Ovary (tissue), 9 donors: ENCODE data around the gene TMEM247. TPM values are rescaled to one million over a fixed set of nuclear protein-coding genes. Genes with fewer than 3 reads are reported as not detected.

Experiments used
- DNase-seq, 5 donors: peaks; one replicate each; pipeline ENCODE4 v3.0.0-alpha.2; 2019 to 2020
- H3K27ac ChIP-seq, 2 donors: fragments of 200-600 bp; one replicate each; pipeline versions ENCODE4 v1.5.1 to v1.8.0; 2019 to 2022
- H3K27me3 ChIP-seq: fragments of 200-600 bp; one replicate; pipeline ENCODE4 v1.8.0; 2022
- H3K36me3 ChIP-seq: fragments of 200-600 bp; sonication (generic); one replicate; pipeline ENCODE4 v1.5.1; 2019
- H3K4me1 ChIP-seq: one replicate; pipeline ENCODE4 v1.8.1; 2013; ENCODE audit warnings: mild to moderate bottlenecking, moderate library complexity; ENCODE audit not compliant: insufficient read depth
- H3K4me3 ChIP-seq: fragments of 200-600 bp; sonication (generic); one replicate; pipeline ENCODE4 v1.5.1; 2017
- H3K9me3 ChIP-seq, 2 donors: fragments of 200-600 bp in 1 of 2; sonication (generic) in 1 of 2; one replicate each; pipeline versions ENCODE4 v1.5.1 to v1.8.1; 2013 to 2019; ENCODE audit warnings: mild to moderate bottlenecking in 1 of 2, moderate library complexity in 1 of 2
- EP300 ChIP-seq: sonication (generic); formaldehyde crosslinking; IDR thresholded peaks from one replicate; pipeline ENCODE4 v1.6.1; 2017; ENCODE audit warnings: antibody characterized with exemption
- POLR2A ChIP-seq: fragments of 450-650 bp; IDR thresholded peaks from one replicate; pipeline ENCODE4 v1.6.1; 2017; ENCODE audit warnings: antibody characterized with exemption, mild to moderate bottlenecking, moderate library complexity
- WGBS, 3 donors: extraction: QIAGEN DNeasy Blood & Tissue Kit in 1 of 3; methylation state at CpG; one replicate each; pipeline versions ENCODE4 v1.1.5 to v1.1.7; 2013 to 2017; 5-methylcytosine and 5-hydroxymethylcytosine counted together
- intact Hi-C, 4 donors: fragments of 100-400 bp; cut with DNase I; formaldehyde crosslinking; loops; one replicate each; pipeline versions ENCODE4 v1.11.0 to v1.15.1; 2022 to 2023
- polyA plus RNA-seq, 2 donors: library from polyadenylated mRNA; stranded (reverse); fragments of 200-250 nt in 1 of 2; fragments of 350-450 nt in 1 of 2; fragmentation: Illumina TruSeq in 1 of 2; extraction: RNeasy Lipid Tissue Mini Kit (QIAGEN cat#74804) in 1 of 2; gene quantifications; one replicate each; pipeline ENCODE4 v1.2.3, GENCODE V29; 2013 to 2014
- total RNA-seq, 7 donors: library from RNA; depleted of rRNA in 2 of 7; stranded (reverse); fragments of >200 nt in 2 of 7; fragmentation: NEBNext Ultra II Directional in 3 of 7; extraction: Animal tissue kit (Norgen Biotek cat#: 25700) in 3 of 7; gene quantifications; one replicate each; pipeline versions ENCODE4 v1.1.0 to v1.2.4, GENCODE V29; 2016 to 2023
- TF ChIP-seq, protein P1 (sequence below), 3 donors: fragments of 450-650 bp in 2 of 3; fragments of 200-600 bp in 1 of 3; IDR thresholded peaks; one replicate each; pipeline versions ENCODE4 v1.5.1 to v1.8.0; 2016 to 2022; ENCODE audit warnings: antibody characterized with exemption in 3 of 3, mild to moderate bottlenecking in 1 of 3
- donor health status: DM: no; HTN: no; CAD: no; lungs with moderate emphysema.
- donor health status: DM: no; HTN: no; CAD: no.
- donor health status: Bipolar disorder and iron deficiency.
- donor health status: DM: yes; HTN: yes; CAD: no.
- donor health status: DM: no; HTN: no; CAD: no.
- donor health status: DM: yes; HTN: yes; CAD: no.

Gene TMEM247
- total and polyA plus RNA-seq, 9 donors, result not detected

DNA sequence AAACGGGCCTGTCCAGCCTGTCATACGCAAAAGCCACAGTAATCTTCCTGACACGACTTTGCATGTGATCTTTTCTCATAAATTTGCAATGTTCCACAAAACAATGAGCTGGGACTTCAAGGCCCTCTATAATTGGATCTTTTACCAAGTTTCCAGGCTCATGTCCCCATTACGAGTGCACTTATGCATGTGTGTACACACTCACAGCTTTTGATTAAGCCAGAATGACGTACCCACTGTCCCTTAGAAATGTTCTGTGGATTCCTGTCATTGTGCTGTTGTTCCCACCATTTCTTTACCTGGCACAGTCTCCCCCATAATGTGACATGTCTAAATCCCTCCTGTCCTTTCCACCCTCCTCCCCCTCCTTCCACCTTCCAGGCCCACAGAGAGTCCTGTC is 19.7 kb upstream of the TMEM247 start:
- no peak for DNase-seq
- Histone ChIP-seq H3K36me3 (no peaks in the 10 kb centered on the region), H3K9me3 (no peaks in the 10 kb centered on the region), H3K4me3 (no peak overlapping the region), H3K27ac (no peak overlapping the region), H3K27me3 (no peaks in the 10 kb centered on the region), H3K4me1 (peaks cover 5% of the 10 kb centered on the region)
- 64 to 74% (median 73%) methylated on average over 5 of the region's 5 CpGs for WGBS, 3 donors
- intact Hi-C loops, result loop anchor here in 2 of 4 donors (2.0 kb wide), 2 partner anchors 465 to 467 kb away; no protein-coding TSS in a partner anchor
- TF ChIP-seq EP300, result no peak

DNA sequence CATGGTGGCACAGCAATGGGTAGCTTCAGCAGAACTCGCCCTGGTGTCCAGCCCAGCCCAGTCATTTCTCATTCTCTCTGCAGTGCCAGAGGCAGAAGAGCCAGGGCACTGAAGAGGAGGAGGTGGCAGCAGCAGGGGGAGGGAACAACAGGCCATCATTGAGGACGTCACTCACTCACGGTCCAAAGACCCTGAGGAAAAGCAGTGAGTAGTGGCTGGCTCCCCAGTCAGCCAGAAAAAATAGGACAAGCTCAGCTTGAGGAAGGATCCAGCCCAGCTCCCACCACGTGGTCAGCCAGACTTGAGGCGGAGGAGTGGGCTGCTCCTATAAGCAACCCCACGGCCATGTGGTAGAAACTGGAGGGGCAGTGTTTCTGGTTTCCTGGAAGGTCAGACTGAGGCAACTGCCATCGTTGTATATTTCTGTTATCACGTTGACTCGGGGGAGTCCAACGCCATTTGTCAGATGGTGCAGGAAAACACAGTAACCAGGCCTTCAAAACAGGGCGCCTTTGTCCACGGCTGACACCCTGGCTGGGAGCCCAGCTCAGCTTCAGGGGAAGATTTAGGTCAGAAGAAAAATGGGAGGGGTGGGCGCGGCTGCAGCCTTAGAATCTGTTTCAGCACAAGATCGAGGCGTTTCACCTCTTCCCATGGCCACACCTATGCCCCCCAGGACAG is 19.0 kb upstream of the TMEM247 start:
- H3K27ac ChIP-seq, result peak overlapping the region in 1 of 2 donors; percentile 27
- no peak overlapping the region for H3K4me3 ChIP-seq
- peaks cover 5% of the 10 kb centered on the region for H3K4me1 ChIP-seq
- TF ChIP-seq POLR2A, result no peak
- TF ChIP-seq, protein P1, sequence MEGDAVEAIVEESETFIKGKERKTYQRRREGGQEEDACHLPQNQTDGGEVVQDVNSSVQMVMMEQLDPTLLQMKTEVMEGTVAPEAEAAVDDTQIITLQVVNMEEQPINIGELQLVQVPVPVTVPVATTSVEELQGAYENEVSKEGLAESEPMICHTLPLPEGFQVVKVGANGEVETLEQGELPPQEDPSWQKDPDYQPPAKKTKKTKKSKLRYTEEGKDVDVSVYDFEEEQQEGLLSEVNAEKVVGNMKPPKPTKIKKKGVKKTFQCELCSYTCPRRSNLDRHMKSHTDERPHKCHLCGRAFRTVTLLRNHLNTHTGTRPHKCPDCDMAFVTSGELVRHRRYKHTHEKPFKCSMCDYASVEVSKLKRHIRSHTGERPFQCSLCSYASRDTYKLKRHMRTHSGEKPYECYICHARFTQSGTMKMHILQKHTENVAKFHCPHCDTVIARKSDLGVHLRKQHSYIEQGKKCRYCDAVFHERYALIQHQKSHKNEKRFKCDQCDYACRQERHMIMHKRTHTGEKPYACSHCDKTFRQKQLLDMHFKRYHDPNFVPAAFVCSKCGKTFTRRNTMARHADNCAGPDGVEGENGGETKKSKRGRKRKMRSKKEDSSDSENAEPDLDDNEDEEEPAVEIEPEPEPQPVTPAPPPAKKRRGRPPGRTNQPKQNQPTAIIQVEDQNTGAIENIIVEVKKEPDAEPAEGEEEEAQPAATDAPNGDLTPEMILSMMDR (IDR thresholded peaks at IDR 0.05), result no peak
- no peak for TF ChIP-seq EP300
- peak; percentile 37 to 67 (median 42) for DNase-seq
- no peaks in the 10 kb centered on the region for H3K36me3 ChIP-seq
- no peaks in the 10 kb centered on the region for H3K9me3 ChIP-seq
- no peaks in the 10 kb centered on the region for H3K27me3 ChIP-seq
- 36 to 49% (median 40%) methylated on average over 16 of the region's 16 CpGs for WGBS, 3 donors
- intact Hi-C loops, result loop anchor here in 2 of 4 donors (2.0 kb wide), 2 partner anchors 466 to 468 kb away; no protein-coding TSS in a partner anchor

DNA sequence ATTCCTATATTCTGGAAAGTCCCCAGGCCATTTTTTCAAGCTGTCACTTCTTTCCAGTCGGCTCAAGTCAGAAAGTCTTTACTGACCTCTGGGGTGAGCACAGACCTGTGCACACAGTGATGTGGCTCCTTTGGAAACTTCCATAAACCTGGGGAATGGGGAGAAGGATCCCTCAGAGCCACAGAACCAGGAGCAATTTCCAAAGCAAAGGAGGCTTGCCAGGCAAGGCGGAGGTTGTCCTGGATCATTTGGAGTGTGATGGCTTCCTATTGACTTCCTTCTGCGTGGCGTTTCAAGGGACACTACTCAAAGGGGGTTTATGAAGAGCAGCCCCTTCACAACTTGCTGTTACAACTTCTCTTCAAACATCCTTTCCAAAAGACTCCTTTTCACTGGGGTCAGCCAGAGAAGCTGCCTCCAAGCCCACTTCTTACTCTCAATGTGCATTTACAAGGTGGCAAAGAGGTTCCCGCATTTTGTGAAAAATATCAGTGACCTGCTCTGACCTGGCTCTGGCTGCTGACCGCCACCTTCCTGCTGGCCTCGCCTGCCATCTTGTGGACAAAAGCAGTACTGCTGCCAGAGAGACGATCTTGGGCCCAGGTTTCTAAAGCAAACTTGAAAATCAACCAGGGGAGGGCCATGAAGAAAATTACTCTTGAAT is 18.2 kb upstream of the TMEM247 start:
- WGBS, 3 donors, result 26 to 29% (median 26%) methylated on average over 8 of the region's 8 CpGs

DNA sequence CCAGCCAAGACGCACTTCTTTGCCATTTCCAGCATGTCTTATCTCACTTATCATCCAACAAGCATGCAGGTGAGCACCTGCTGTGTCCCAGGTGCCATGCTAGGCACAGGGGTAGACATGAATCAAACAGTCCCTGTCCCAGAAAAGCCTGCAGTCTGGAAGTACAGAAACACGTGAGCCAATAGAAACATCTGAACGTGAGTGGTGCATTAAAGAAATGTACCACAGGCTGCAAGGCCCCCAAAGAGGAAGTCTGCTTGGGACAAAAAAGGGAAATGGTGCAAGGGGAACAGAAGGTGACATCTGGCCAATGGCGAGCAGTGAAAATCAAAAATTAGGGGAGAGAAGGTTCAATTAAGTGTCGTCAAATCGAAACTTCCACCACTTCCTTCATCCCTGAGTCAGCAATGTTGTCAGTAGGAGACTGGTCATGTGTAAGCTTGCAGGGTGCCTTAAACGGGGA is 17.6 kb upstream of the TMEM247 start:
- peaks cover 5% of the 10 kb centered on the region for H3K4me1 ChIP-seq
- 38 to 51% (median 47%) methylated on average over 7 of the region's 7 CpGs for WGBS, 3 donors
- H3K9me3 ChIP-seq, result no peaks in the 10 kb centered on the region
- no peaks in the 10 kb centered on the region for H3K27me3 ChIP-seq
- no peaks in the 10 kb centered on the region for H3K36me3 ChIP-seq
- intact Hi-C loops, result loop anchor here in 3 of 4 donors (2.0 kb wide), 3 partner anchors 189 to 469 kb away; no protein-coding TSS in a partner anchor
- TF ChIP-seq EP300 (no peak), POLR2A (no peak)
- TF ChIP-seq, protein P1 (IDR thresholded peaks at IDR 0.05), result no peak
- no peak overlapping the region for H3K4me3 ChIP-seq
- DNase-seq, result no peak
- no peak overlapping the region for H3K27ac ChIP-seq

More for the DNA sequence above, 18.2 kb upstream of the TMEM247 start:
- no peaks in the 10 kb centered on the region for H3K27me3 ChIP-seq
- H3K4me3 ChIP-seq, result no peak overlapping the region
- intact Hi-C loops, result loop anchor here in 2 of 4 donors (2.0 kb wide), 2 partner anchors 466 to 468 kb away; no protein-coding TSS in a partner anchor
- peak overlapping the region in 1 of 2 donors; percentile 27 for H3K27ac ChIP-seq
- peak; percentile 69 to 88 (median 86) for DNase-seq
- TF ChIP-seq POLR2A, result peak; percentile 18
- TF ChIP-seq, protein P1 (IDR thresholded peaks at IDR 0.05), result peak; percentile 95 to 98 (median 95)
- no peak for TF ChIP-seq EP300
- no peaks in the 10 kb centered on the region for H3K36me3 ChIP-seq
- H3K9me3 ChIP-seq, result no peaks in the 10 kb centered on the region
- H3K4me1 ChIP-seq, result peaks cover 5% of the 10 kb centered on the region
